H1 (cell line): Measurements from ENCODE around the gene NOTCH4. TPM values are rescaled to one million over a fixed set of nuclear protein-coding genes. Genes with fewer than 3 reads are reported as not detected.
A peak's percentile ranks its signal among the peaks of the same experiment; 100 is the strongest.

Source experiments
- CTCF ChIP-seq, 3 experiments: IDR thresholded peaks; 1 replicate in 2 of 3; 2 replicates in 1 of 3; pipeline versions ENCODE4 v1.5.1 to v1.6.1; 2011; ENCODE audit warnings: low read length in 3 of 3, mild to moderate bottlenecking in 3 of 3, inconsistent platforms in 2 of 3, low read depth in 1 of 3, moderate library complexity in 1 of 3; ENCODE audit not compliant: insufficient read depth in 1 of 3; ENCODE audit errors: control extremely low read depth in 1 of 3
- POU5F1 ChIP-seq: IDR thresholded peaks from 2 replicates; pipeline ENCODE4 v1.6.1; 2011; ENCODE audit warnings: low read depth, mild to moderate bottlenecking, low read length, moderate library complexity
- RAD21 ChIP-seq, 2 experiments: IDR thresholded peaks in 1 of 2; conservative IDR thresholded peaks in 1 of 2; 2 replicates each; pipeline ENCODE4 v1.6.1; 2011; ENCODE audit warnings: low read depth in 2 of 2, low read length in 2 of 2, improper control_type of control experiment in 1 of 2, inconsistent platforms in 1 of 2, mild to moderate bottlenecking in 1 of 2, moderate library complexity in 1 of 2
- polyA plus RNA-seq, 7 experiments: library from polyadenylated mRNA; depleted of rRNA in 3 of 7; stranded (reverse) in 5 of 7; unstranded in 2 of 7; fragments of >200 nt in 5 of 7; fragments of 200-250 nt in 2 of 7; gene quantifications; 1 replicate in 5 of 7; 2 replicates in 1 of 7; 4 replicates in 1 of 7; pipeline versions ENCODE4 v1.2.1 to v1.2.3, GENCODE V29; 2011 to 2013; ENCODE audit warnings: missing spikeins in 2 of 7, mixed read lengths in 2 of 7
- total RNA-seq: library from RNA; stranded (reverse); fragmentation: NEBNext Ultra II Directional; extraction: Animal tissue kit (Norgen Biotek cat#: 25700); gene quantifications from 2 replicates; pipeline ENCODE4 v1.2.1, GENCODE V29; 2021
- TF ChIP-seq, protein P1 (sequence below): IDR thresholded peaks from 2 replicates; pipeline ENCODE4 v1.6.1; 2012; ENCODE audit warnings: low read length, inconsistent platforms

The NOTCH4 gene
- total and polyA plus RNA-seq, 2 of the 8 experiments (the other 6 are each of a cell fraction or from before 2014, with no cell fraction given): 1.9 to 2.8 TPM

- TF ChIP-seq CTCF (IDR thresholded peaks at IDR 0.05; ENCODE audit: control extremely low read depth in 1 of 3, insufficient read depth in 1 of 3, low read depth in 1 of 3, low read length in 3 of 3) (no peak), POU5F1 (no peak), RAD21 (IDR thresholded peaks at IDR 0.05 in 1 of 2, conservative IDR thresholded peaks at IDR 0.05 in 1 of 2; ENCODE audit: low read depth in 2 of 2, low read length in 2 of 2) (no peak)
- TF ChIP-seq, protein P1, sequence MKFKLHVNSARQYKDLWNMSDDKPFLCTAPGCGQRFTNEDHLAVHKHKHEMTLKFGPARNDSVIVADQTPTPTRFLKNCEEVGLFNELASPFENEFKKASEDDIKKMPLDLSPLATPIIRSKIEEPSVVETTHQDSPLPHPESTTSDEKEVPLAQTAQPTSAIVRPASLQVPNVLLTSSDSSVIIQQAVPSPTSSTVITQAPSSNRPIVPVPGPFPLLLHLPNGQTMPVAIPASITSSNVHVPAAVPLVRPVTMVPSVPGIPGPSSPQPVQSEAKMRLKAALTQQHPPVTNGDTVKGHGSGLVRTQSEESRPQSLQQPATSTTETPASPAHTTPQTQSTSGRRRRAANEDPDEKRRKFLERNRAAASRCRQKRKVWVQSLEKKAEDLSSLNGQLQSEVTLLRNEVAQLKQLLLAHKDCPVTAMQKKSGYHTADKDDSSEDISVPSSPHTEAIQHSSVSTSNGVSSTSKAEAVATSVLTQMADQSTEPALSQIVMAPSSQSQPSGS: 0 out of 2 replicates have a peak, but pooled peaks have one; percentile 23
These were observed 46.6 kb downstream of the NOTCH4 start (continued) for GRCh38 chr6:32177183-32177787.
